ENCODE measurements around the gene GNAI1. TPM values are rescaled to one million over a fixed set of nuclear protein-coding genes. Genes with fewer than 3 reads are reported as not detected.

Gene GNAI1
- total and polyA plus RNA-seq, 5 donors from 2014 or later: 0.27 to 1.6 (median 1.1) TPM; not detected in 1

GRCh38 chr7:80134115-80134535, 506 bp upstream of the GNAI1 start:
- peaks cover 26% of the 10 kb centered on the region for H3K27me3 Mint-ChIP-seq
- H3K36me3 Mint-ChIP-seq: peaks cover 5% of the 10 kb centered on the region
- H3K9me3 Mint-ChIP-seq: peaks cover 0 to 4% (median 1%) of the 10 kb centered on the region in 7 donors
- peaks cover 4% of the 10 kb centered on the region for H3K27me3 ChIP-seq (ENCODE audit: control insufficient read depth, insufficient read depth, low read length)
- H3K9me3 ChIP-seq (ENCODE audit: control insufficient read depth in 2 of 2, low read length in 2 of 2): no peaks in the 10 kb centered on the region
- no peak for DNase-seq
- H3K27ac Mint-ChIP-seq: no peak overlapping the region
- ATAC-seq (ENCODE audit: low read depth in 2 of 2): no peak
- no peaks in the 10 kb centered on the region for H3K4me1 ChIP-seq (ENCODE audit: control insufficient read depth, insufficient read depth, low read length, poor library complexity, severe bottlenecking)
- peaks cover 3 to 20% (median 9%) of the 10 kb centered on the region in 4 donors for H3K4me1 Mint-ChIP-seq
- H3K4me3 Mint-ChIP-seq: peak overlapping the region in 2 of 4 donors; percentile 75 to 79
- no peak overlapping the region for H3K4me3 ChIP-seq (ENCODE audit: low read depth, low read length)
- no peak overlapping the region for H3K27ac ChIP-seq (ENCODE audit: insufficient read depth, low read length, poor library complexity, severe bottlenecking)
- H3K36me3 ChIP-seq (ENCODE audit: control insufficient read depth, insufficient read depth, low read length): no peaks in the 10 kb centered on the region

GRCh38 chr7:80135309-80136104, 876 bp downstream of the GNAI1 start:
- Histone ChIP-seq H3K9me3 (ENCODE audit: control insufficient read depth in 2 of 2, low read length in 2 of 2) (no peaks in the 10 kb centered on the region), H3K4me1 (ENCODE audit: control insufficient read depth, insufficient read depth, low read length, poor library complexity, severe bottlenecking) (no peaks in the 10 kb centered on the region), H3K27ac (ENCODE audit: insufficient read depth, low read length, poor library complexity, severe bottlenecking) (no peak overlapping the region), H3K27me3 (ENCODE audit: control insufficient read depth, insufficient read depth, low read length) (peaks cover 4% of the 10 kb centered on the region), H3K4me3 (ENCODE audit: low read depth, low read length) (peak overlapping the region; percentile 28), H3K36me3 (ENCODE audit: control insufficient read depth, insufficient read depth, low read length) (no peaks in the 10 kb centered on the region)
- ATAC-seq (ENCODE audit: low read depth in 2 of 2) (no peak), DNase-seq (peak in 1 of 3 donors; percentile 1)
- H3K4me1 Mint-ChIP-seq: peaks cover 3 to 20% (median 9%) of the 10 kb centered on the region in 4 donors
- H3K36me3 Mint-ChIP-seq: peaks cover 5% of the 10 kb centered on the region
- H3K9me3 Mint-ChIP-seq: peaks cover 0 to 4% (median 2%) of the 10 kb centered on the region in 7 donors
- H3K4me3 Mint-ChIP-seq: peak overlapping the region in 3 of 4 donors; percentile 79 to 85 (median 85)
- H3K27ac Mint-ChIP-seq: peak overlapping the region in 1 of 3 donors; percentile 60
- peaks cover 26% of the 10 kb centered on the region for H3K27me3 Mint-ChIP-seq

GRCh38 chr7:80136261-80137055, 1.8 kb downstream of the GNAI1 start:
- DNase-seq (no peak), ATAC-seq (ENCODE audit: low read depth in 2 of 2) (no peak)
- peaks cover 4% of the 10 kb centered on the region for H3K27me3 ChIP-seq (ENCODE audit: control insufficient read depth, insufficient read depth, low read length)
- no peak overlapping the region for H3K27ac Mint-ChIP-seq
- H3K27ac ChIP-seq (ENCODE audit: insufficient read depth, low read length, poor library complexity, severe bottlenecking): no peak overlapping the region
- H3K4me1 ChIP-seq (ENCODE audit: control insufficient read depth, insufficient read depth, low read length, poor library complexity, severe bottlenecking): no peaks in the 10 kb centered on the region
- peaks cover 26% of the 10 kb centered on the region for H3K27me3 Mint-ChIP-seq
- peaks cover 0 to 5% (median 4%) of the 10 kb centered on the region in 7 donors for H3K9me3 Mint-ChIP-seq
- H3K9me3 ChIP-seq (ENCODE audit: control insufficient read depth in 2 of 2, low read length in 2 of 2): no peaks in the 10 kb centered on the region
- H3K4me1 Mint-ChIP-seq: peaks cover 3 to 22% (median 9%) of the 10 kb centered on the region in 4 donors
- peaks cover 5% of the 10 kb centered on the region for H3K36me3 Mint-ChIP-seq
- peak overlapping the region; percentile 28 for H3K4me3 ChIP-seq (ENCODE audit: low read depth, low read length)
- peak overlapping the region in 2 of 4 donors; percentile 79 to 85 for H3K4me3 Mint-ChIP-seq
- no peaks in the 10 kb centered on the region for H3K36me3 ChIP-seq (ENCODE audit: control insufficient read depth, insufficient read depth, low read length)

GRCh38 chr7:80137410-80137809, 2.8 kb downstream of the GNAI1 start:
- Histone ChIP-seq H3K9me3 (ENCODE audit: control insufficient read depth in 2 of 2, low read length in 2 of 2) (no peaks in the 10 kb centered on the region), H3K36me3 (ENCODE audit: control insufficient read depth, insufficient read depth, low read length) (no peaks in the 10 kb centered on the region), H3K27ac (ENCODE audit: insufficient read depth, low read length, poor library complexity, severe bottlenecking) (no peak overlapping the region), H3K4me3 (ENCODE audit: low read depth, low read length) (no peak overlapping the region), H3K4me1 (ENCODE audit: control insufficient read depth, insufficient read depth, low read length, poor library complexity, severe bottlenecking) (no peaks in the 10 kb centered on the region), H3K27me3 (ENCODE audit: control insufficient read depth, insufficient read depth, low read length) (peaks cover 4% of the 10 kb centered on the region)
- Mint-ChIP-seq H3K27ac (no peak overlapping the region), H3K4me3 (peak overlapping the region in 2 of 4 donors; percentile 4 to 32), H3K27me3 (peaks cover 26% of the 10 kb centered on the region), H3K9me3 (peaks cover 0 to 9% (median 2%) of the 10 kb centered on the region in 7 donors), H3K36me3 (peaks cover 5% of the 10 kb centered on the region), H3K4me1 (peaks cover 3 to 22% (median 9%) of the 10 kb centered on the region in 4 donors)
- no peak for ATAC-seq (ENCODE audit: low read depth in 2 of 2)
- no peak for DNase-seq

GRCh38 chr7:80139236-80139635, 4.6 kb downstream of the GNAI1 start:
- H3K27ac ChIP-seq (ENCODE audit: insufficient read depth, low read length, poor library complexity, severe bottlenecking): no peak overlapping the region
- no peaks in the 10 kb centered on the region for H3K36me3 ChIP-seq (ENCODE audit: control insufficient read depth, insufficient read depth, low read length)
- H3K4me3 ChIP-seq (ENCODE audit: low read depth, low read length): no peak overlapping the region
- H3K4me1 ChIP-seq (ENCODE audit: control insufficient read depth, insufficient read depth, low read length, poor library complexity, severe bottlenecking): no peaks in the 10 kb centered on the region
- DNase-seq (no peak), ATAC-seq (ENCODE audit: low read depth in 2 of 2) (no peak)
- H3K27me3 ChIP-seq (ENCODE audit: control insufficient read depth, insufficient read depth, low read length): no peaks in the 10 kb centered on the region
- no peak overlapping the region for H3K27ac Mint-ChIP-seq
- H3K9me3 Mint-ChIP-seq: peaks cover 0 to 12% (median 4%) of the 10 kb centered on the region in 7 donors
- H3K9me3 ChIP-seq (ENCODE audit: control insufficient read depth in 2 of 2, low read length in 2 of 2): no peaks in the 10 kb centered on the region
- H3K36me3 Mint-ChIP-seq: peaks cover 5% of the 10 kb centered on the region
- H3K4me1 Mint-ChIP-seq: peaks cover 0 to 14% (median 9%) of the 10 kb centered on the region in 4 donors
- H3K4me3 Mint-ChIP-seq: no peak overlapping the region
- H3K27me3 Mint-ChIP-seq: peaks cover 17% of the 10 kb centered on the region

- Histone ChIP-seq H3K36me3 (ENCODE audit: control insufficient read depth, insufficient read depth, low read length) (no peaks in the 10 kb centered on the region), H3K27ac (ENCODE audit: insufficient read depth, low read length, poor library complexity, severe bottlenecking) (no peak overlapping the region), H3K27me3 (ENCODE audit: control insufficient read depth, insufficient read depth, low read length) (no peaks in the 10 kb centered on the region), H3K9me3 (ENCODE audit: control insufficient read depth in 2 of 2, low read length in 2 of 2) (no peaks in the 10 kb centered on the region), H3K4me3 (ENCODE audit: low read depth, low read length) (no peak overlapping the region), H3K4me1 (ENCODE audit: control insufficient read depth, insufficient read depth, low read length, poor library complexity, severe bottlenecking) (no peaks in the 10 kb centered on the region)
- Mint-ChIP-seq H3K4me3 (no peak overlapping the region), H3K27ac (no peak overlapping the region), H3K9me3 (peaks cover 0 to 12% (median 4%) of the 10 kb centered on the region in 7 donors), H3K27me3 (peaks cover 16% of the 10 kb centered on the region), H3K36me3 (peaks cover 5% of the 10 kb centered on the region), H3K4me1 (peaks cover 0 to 14% (median 9%) of the 10 kb centered on the region in 4 donors)
- DNase-seq (no peak), ATAC-seq (ENCODE audit: low read depth in 2 of 2) (no peak)
Measured at GRCh38 chr7:80140388-80140787, 5.8 kb downstream of the GNAI1 start.

GRCh38 chr7:80141376-80141775, 6.7 kb downstream of the GNAI1 start:
- Histone ChIP-seq H3K36me3 (ENCODE audit: control insufficient read depth, insufficient read depth, low read length) (no peaks in the 10 kb centered on the region), H3K4me3 (ENCODE audit: low read depth, low read length) (no peak overlapping the region), H3K9me3 (ENCODE audit: control insufficient read depth in 2 of 2, low read length in 2 of 2) (no peaks in the 10 kb centered on the region), H3K4me1 (ENCODE audit: control insufficient read depth, insufficient read depth, low read length, poor library complexity, severe bottlenecking) (no peaks in the 10 kb centered on the region), H3K27ac (ENCODE audit: insufficient read depth, low read length, poor library complexity, severe bottlenecking) (no peak overlapping the region), H3K27me3 (ENCODE audit: control insufficient read depth, insufficient read depth, low read length) (no peaks in the 10 kb centered on the region)
- Mint-ChIP-seq H3K4me3 (peak overlapping the region in 1 of 4 donors; percentile 87), H3K36me3 (no peaks in the 10 kb centered on the region), H3K9me3 (peaks cover 0 to 10% (median 5%) of the 10 kb centered on the region in 7 donors), H3K27me3 (peaks cover 10% of the 10 kb centered on the region), H3K27ac (no peak overlapping the region), H3K4me1 (peaks cover 0 to 8% (median 3%) of the 10 kb centered on the region in 4 donors)
- no peak for ATAC-seq (ENCODE audit: low read depth in 2 of 2)
- no peak for DNase-seq
